Measurements from ENCODE around the gene ANKS1A. TPM values are rescaled to one million over a fixed set of nuclear protein-coding genes. Genes with fewer than 3 reads are reported as not detected.

The ANKS1A gene
- total RNA-seq, 4 donors from 2014 or later, result 12.1 to 31.8 (median 24.1) TPM

GRCh38 chr6:35068206-35068605 lies 179.2 kb downstream of the ANKS1A start:
- Histone ChIP-seq H3K9me3 (no peaks in the 10 kb centered on the region), H3K27ac (no peak overlapping the region), H3K4me1 (no peaks in the 10 kb centered on the region), H3K4me3 (no peak overlapping the region), H3K27me3 (no peaks in the 10 kb centered on the region), H3K36me3 (no peaks in the 10 kb centered on the region)
- intact Hi-C loops (cut with DNase I; ENCODE audit: low total_unique reads), result no loop called here
- TF ChIP-seq CTCF (IDR thresholded peaks at IDR 0.05) (no peak), POLR2A (IDR thresholded peaks at IDR 0.05) (no peak)
- DNase-seq, result no peak

- intact Hi-C loops (cut with DNase I; ENCODE audit: low total_unique reads), result no loop called here
- no peak for DNase-seq
- H3K36me3 ChIP-seq, result no peaks in the 10 kb centered on the region
- no peaks in the 10 kb centered on the region for H3K4me1 ChIP-seq
- TF ChIP-seq CTCF (IDR thresholded peaks at IDR 0.05), result no peak
- no peak for TF ChIP-seq POLR2A (IDR thresholded peaks at IDR 0.05)
- H3K27me3 ChIP-seq, result no peaks in the 10 kb centered on the region
- H3K27ac ChIP-seq, result no peak overlapping the region
- no peak overlapping the region for H3K4me3 ChIP-seq
- H3K9me3 ChIP-seq, result no peaks in the 10 kb centered on the region
These were observed 179.6 kb downstream of the ANKS1A start for GRCh38 chr6:35068644-35069043.

- Histone ChIP-seq H3K4me1 (no peaks in the 10 kb centered on the region), H3K36me3 (no peaks in the 10 kb centered on the region), H3K9me3 (no peaks in the 10 kb centered on the region), H3K27ac (no peak overlapping the region), H3K27me3 (no peaks in the 10 kb centered on the region), H3K4me3 (no peak overlapping the region)
- DNase-seq, result no peak
- intact Hi-C loops (cut with DNase I; ENCODE audit: low total_unique reads), result no loop called here
- TF ChIP-seq POLR2A (IDR thresholded peaks at IDR 0.05) (no peak), CTCF (IDR thresholded peaks at IDR 0.05) (no peak)
These were observed 180.2 kb downstream of the ANKS1A start for GRCh38 chr6:35069262-35069661.

DNA sequence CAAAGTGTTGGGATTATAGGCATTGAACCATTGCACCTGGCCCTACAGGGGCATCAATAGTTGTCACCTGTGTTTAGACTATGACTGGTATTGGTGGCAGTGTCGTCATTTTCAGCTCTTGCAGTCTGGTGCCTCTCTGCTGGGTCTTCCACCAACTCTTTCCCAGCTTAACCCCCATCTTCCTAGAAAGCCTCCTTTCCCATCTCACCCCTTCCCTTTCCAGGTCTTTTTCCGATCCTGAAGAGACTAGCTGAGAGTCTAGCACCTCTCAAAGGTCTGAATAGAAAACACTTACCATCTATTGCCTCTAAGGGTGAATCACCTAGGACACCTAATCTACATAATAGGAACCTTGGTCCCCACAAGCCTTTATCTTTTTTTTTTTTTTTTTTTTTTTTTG lies 181.1 kb downstream of the ANKS1A start:
- no peaks in the 10 kb centered on the region for H3K9me3 ChIP-seq
- no peak overlapping the region for H3K4me3 ChIP-seq
- no peak for DNase-seq
- no peaks in the 10 kb centered on the region for H3K27me3 ChIP-seq
- TF ChIP-seq CTCF (IDR thresholded peaks at IDR 0.05) (no peak), POLR2A (IDR thresholded peaks at IDR 0.05) (no peak)
- intact Hi-C loops (cut with DNase I; ENCODE audit: low total_unique reads), result no loop called here
- H3K4me1 ChIP-seq, result no peaks in the 10 kb centered on the region
- H3K36me3 ChIP-seq, result no peaks in the 10 kb centered on the region
- H3K27ac ChIP-seq, result no peak overlapping the region

DNA sequence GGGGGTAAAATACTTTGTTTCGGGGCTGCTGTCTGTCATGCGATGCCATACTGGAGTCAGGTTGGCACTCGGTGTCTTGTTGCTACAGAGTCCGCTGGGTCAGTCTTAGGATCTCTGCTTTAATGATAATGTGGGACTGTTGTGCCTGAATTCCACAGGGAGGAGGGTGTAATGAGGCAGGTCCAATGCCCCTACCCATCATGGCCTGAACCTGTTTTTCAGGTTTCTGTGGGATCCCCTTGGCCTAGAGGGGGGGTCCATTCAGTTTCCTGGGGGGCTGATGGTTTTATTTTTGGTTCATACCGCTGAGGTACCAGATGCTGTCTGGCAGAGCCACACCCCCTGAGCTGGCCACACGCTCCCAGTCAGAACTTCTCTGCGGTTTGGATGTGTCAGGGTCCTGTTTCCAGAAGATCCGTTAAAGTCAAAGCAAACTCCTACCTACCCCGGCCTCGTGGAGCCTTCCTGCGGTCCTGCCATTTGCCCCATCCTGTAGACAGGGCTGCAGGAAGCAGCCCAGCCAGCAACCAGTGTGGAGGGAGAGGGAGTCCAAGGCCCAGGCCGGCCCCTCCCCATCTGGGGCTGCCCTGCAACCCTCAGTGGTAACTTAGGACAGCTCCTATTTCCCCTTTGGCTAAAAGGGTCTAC lies 182.4 kb downstream of the ANKS1A start:
- intact Hi-C loops (cut with DNase I; ENCODE audit: low total_unique reads), result no loop called here
- no peaks in the 10 kb centered on the region for H3K9me3 ChIP-seq
- no peaks in the 10 kb centered on the region for H3K4me1 ChIP-seq
- TF ChIP-seq POLR2A (IDR thresholded peaks at IDR 0.05) (no peak), CTCF (IDR thresholded peaks at IDR 0.05) (no peak)
- H3K27ac ChIP-seq, result no peak overlapping the region
- H3K27me3 ChIP-seq, result no peaks in the 10 kb centered on the region
- no peaks in the 10 kb centered on the region for H3K36me3 ChIP-seq
- DNase-seq, result no peak
- H3K4me3 ChIP-seq, result no peak overlapping the region
